Osteocyte (in vitro differentiated cells): ENCODE data around the gene MACC1. TPM values are rescaled to one million over a fixed set of nuclear protein-coding genes. Genes with fewer than 3 reads are reported as not detected.
A peak's percentile ranks its signal among the peaks of the same experiment; 100 is the strongest.

Experiments used
- DNase-seq: peaks from one replicate; pipeline ENCODE4 v3.0.0; 2021; ENCODE audit warnings: mixed read lengths; ENCODE audit not compliant: unreplicated experiment; ENCODE audit errors: extremely low spot score
- H3K27ac Mint-ChIP-seq: one replicate; pipeline ENCODE4 v1.8.0; 2021; ENCODE audit warnings: mild to moderate bottlenecking, mixed read lengths; ENCODE audit not compliant: unreplicated experiment
- H3K27me3 Mint-ChIP-seq: one replicate; pipeline ENCODE4 v1.8.0; 2021; ENCODE audit warnings: mixed read lengths; ENCODE audit not compliant: unreplicated experiment
- H3K36me3 Mint-ChIP-seq: one replicate; pipeline ENCODE4 v1.8.0; 2021; ENCODE audit warnings: mixed read lengths; ENCODE audit not compliant: unreplicated experiment
- H3K4me1 Mint-ChIP-seq: one replicate; pipeline ENCODE4 v1.8.0; 2021; ENCODE audit warnings: mixed read lengths; ENCODE audit not compliant: unreplicated experiment
- H3K4me3 Mint-ChIP-seq: one replicate; pipeline ENCODE4 v1.8.0; 2021; ENCODE audit warnings: mild to moderate bottlenecking, moderate library complexity, mixed read lengths; ENCODE audit not compliant: unreplicated experiment
- H3K9me3 Mint-ChIP-seq: one replicate; pipeline ENCODE4 v1.8.0; 2021; ENCODE audit warnings: mixed read lengths; ENCODE audit not compliant: unreplicated experiment
- total RNA-seq: library from RNA; stranded (reverse); gene quantifications from 2 replicates; pipeline ENCODE4 v1.2.1, GENCODE V29; 2021
- TF ChIP-seq, protein P1 (sequence below): fragments of 200-600 bp; sonication (generic); IDR thresholded peaks from 2 replicates; pipeline ENCODE4 v1.5.0; 2021; ENCODE audit warnings: antibody characterized with exemption, mild to moderate bottlenecking, moderate library complexity

Gene MACC1
- total RNA-seq, 1 donor from 2014 or later: not detected

DNA sequence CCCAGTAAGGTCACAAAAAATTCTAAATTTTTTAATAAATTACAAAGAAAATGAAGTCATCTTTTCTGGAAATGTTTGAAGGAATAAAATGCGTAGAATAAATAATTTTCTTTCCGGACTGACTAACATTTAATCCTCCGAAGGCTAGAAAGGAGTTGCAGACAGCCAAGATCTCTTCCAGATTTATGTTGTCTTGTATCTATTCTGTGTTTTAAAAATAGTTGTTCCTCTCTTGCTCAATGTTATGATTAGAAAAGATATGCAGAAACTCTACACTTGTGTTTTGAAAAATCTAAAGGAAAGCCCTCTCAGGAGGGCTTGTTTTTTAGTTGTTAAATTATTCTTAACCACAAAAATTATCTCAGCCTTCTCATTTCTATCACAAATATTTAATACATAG is 70.7 kb downstream of the MACC1 start:
- no peak for DNase-seq
- Mint-ChIP-seq H3K4me1 (peaks cover 10% of the 10 kb centered on the region), H3K27me3 (peaks cover 24% of the 10 kb centered on the region), H3K27ac (peak overlapping the region; percentile 35), H3K4me3 (no peak overlapping the region), H3K9me3 (peaks cover 4% of the 10 kb centered on the region), H3K36me3 (no peaks in the 10 kb centered on the region)
- TF ChIP-seq, protein P1, sequence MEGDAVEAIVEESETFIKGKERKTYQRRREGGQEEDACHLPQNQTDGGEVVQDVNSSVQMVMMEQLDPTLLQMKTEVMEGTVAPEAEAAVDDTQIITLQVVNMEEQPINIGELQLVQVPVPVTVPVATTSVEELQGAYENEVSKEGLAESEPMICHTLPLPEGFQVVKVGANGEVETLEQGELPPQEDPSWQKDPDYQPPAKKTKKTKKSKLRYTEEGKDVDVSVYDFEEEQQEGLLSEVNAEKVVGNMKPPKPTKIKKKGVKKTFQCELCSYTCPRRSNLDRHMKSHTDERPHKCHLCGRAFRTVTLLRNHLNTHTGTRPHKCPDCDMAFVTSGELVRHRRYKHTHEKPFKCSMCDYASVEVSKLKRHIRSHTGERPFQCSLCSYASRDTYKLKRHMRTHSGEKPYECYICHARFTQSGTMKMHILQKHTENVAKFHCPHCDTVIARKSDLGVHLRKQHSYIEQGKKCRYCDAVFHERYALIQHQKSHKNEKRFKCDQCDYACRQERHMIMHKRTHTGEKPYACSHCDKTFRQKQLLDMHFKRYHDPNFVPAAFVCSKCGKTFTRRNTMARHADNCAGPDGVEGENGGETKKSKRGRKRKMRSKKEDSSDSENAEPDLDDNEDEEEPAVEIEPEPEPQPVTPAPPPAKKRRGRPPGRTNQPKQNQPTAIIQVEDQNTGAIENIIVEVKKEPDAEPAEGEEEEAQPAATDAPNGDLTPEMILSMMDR: no peak

DNA sequence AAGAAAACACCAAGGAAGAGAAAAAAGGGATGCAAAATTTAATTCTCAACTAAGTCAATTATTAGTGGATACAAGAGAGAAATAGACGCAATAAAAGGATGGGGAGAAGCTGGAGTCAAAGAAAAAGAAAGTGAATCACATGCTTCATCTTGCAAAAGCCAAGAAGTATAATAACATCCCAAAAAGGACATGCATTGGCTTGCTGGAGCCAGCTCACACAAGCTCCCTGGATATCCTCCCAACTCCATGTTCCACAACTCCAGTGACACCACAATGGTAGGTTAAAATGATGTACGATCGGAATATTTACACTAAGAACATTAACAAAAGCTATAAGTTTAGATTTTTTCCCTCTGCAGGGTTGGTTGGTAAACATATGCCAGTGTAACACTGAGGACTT is 72.4 kb downstream of the MACC1 start:
- Mint-ChIP-seq H3K36me3 (no peaks in the 10 kb centered on the region), H3K27ac (no peak overlapping the region), H3K4me1 (peaks cover 10% of the 10 kb centered on the region), H3K27me3 (peaks cover 28% of the 10 kb centered on the region), H3K9me3 (peaks cover 4% of the 10 kb centered on the region), H3K4me3 (no peak overlapping the region)
- DNase-seq: no peak
- TF ChIP-seq, protein P1: no peak

DNA sequence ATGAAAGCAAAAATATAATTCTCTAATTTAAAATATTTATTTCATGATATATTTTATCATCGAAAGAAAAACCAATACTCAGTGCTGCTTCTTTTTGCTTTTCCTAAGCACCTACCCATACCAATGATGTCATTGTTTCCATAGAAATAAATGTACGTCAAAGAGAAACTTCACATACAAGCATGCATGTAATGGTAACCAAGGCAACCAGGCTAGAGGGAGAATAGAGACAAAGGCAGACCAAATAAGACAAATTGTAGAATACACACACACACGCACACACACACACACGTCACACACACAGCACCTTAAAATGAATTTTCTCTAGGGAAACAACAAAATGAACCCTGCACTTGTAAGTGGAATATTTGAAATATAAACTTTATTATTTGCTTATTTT is 75.5 kb downstream of the MACC1 start:
- peaks cover 28% of the 10 kb centered on the region for H3K27me3 Mint-ChIP-seq
- H3K9me3 Mint-ChIP-seq: peaks cover 4% of the 10 kb centered on the region
- peaks cover 6% of the 10 kb centered on the region for H3K4me1 Mint-ChIP-seq
- no peak overlapping the region for H3K4me3 Mint-ChIP-seq
- no peak overlapping the region for H3K27ac Mint-ChIP-seq
- DNase-seq: no peak
- no peaks in the 10 kb centered on the region for H3K36me3 Mint-ChIP-seq
- TF ChIP-seq, protein P1: no peak

DNA sequence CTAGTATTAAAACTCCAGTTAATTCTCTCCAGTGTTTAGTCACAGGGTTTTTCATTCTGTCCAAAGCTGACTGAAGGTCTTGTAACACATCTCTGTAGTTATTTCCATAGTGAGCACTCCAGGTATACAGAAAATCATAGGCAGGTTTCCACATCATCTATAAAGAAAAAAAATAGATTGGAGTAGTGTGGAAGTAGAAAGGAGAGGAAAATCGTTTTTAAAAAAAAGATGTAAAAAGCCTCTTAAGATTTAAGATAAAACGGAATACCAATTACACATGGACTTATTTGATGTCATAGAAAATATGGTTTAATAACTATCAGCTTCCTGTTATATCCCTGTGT is 76.2 kb downstream of the MACC1 start:
- no peak overlapping the region for H3K4me3 Mint-ChIP-seq
- H3K4me1 Mint-ChIP-seq: no peaks in the 10 kb centered on the region

DNA sequence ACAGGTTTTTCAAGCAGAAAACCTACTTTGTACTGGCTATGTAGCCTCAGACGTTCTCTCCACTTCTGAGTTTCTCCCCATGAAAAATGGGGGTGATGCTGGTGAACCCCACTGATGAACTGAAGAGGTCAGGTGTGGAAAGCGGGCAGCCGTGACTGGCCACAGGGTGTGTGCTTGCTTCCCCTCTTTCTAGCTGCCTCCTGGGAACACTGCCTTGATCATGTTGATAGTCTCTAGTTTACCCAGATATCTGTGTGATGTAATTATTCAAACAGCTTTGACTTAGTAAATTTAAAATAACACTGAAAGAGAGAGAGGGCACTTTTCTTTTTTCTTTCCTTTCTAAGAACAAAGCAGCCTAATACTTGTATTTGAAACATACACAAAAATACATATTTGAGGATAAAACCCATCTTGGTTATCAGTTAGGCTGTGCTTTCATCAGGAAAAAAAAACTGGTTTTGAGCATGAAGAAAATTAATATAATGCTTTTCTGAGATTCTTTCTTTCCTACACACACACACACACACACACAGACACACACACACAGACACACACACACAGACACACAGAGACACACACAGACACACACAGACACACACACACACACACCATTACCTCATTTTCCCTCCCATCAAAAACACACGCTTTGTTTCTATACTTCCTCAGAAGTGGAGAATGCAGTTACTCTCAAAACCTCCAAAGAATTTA is 76.7 kb downstream of the MACC1 start:
- TF ChIP-seq, protein P1: no peak
- Mint-ChIP-seq H3K4me3 (no peak overlapping the region), H3K27ac (no peak overlapping the region), H3K9me3 (peaks cover 4% of the 10 kb centered on the region), H3K36me3 (no peaks in the 10 kb centered on the region), H3K27me3 (peaks cover 23% of the 10 kb centered on the region), H3K4me1 (no peaks in the 10 kb centered on the region)
- DNase-seq: no peak

More for the DNA sequence above, 76.2 kb downstream of the MACC1 start:
- TF ChIP-seq, protein P1: no peak
- DNase-seq: no peak
- Mint-ChIP-seq H3K9me3 (peaks cover 4% of the 10 kb centered on the region), H3K36me3 (no peaks in the 10 kb centered on the region), H3K27ac (no peak overlapping the region), H3K27me3 (peaks cover 28% of the 10 kb centered on the region)
